Measurements from ENCODE around the gene UBE3B.

The UBE3B gene

DNA sequence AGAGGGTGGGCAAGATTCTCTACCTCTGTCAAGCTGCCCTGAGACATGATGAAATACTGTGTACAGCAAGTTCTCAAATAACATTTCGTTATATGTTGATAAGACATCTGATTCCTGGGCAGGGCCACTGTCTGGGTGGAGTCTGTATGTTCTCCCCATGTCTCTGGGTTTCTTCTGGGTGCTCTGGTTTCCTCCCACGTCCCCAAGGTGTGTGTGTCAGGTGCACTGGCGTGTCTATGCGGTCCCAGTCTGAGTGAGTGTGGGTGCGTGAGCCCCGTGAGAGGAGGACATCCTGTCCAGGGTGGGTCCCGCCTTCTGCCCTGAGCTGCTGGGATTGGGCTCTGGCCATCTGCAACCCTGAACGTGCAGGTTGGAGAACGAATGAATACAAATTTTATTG is 30.0 kb upstream of the UBE3B start:
- Histone ChIP-seq H3K9me3 (ENCODE audit: control insufficient read depth, insufficient read depth, low read length) (no peaks in the 10 kb centered on the region), H3K79me2 (ENCODE audit: control insufficient read depth, low read length) (no peaks in the 10 kb centered on the region), H3K36me3 (ENCODE audit: control insufficient read depth, low read length) (peaks cover 17% of the 10 kb centered on the region; the same call in 1 of the 2 replicates), H3K4me2 (ENCODE audit: low read length) (no peak overlapping the region), H3K4me3 (ENCODE audit: low read length) (no peak overlapping the region), H3F3A (ENCODE audit: control insufficient read depth, insufficient read depth) (no peaks in the 10 kb centered on the region), H3K27me3 (ENCODE audit: control insufficient read depth, low read length) (no peaks in the 10 kb centered on the region), H3K4me1 (ENCODE audit: control insufficient read depth, low read length) (no peaks in the 10 kb centered on the region), H3K9me2 (replicated peaks; ENCODE audit: control insufficient read depth, low read length) (no peaks in the 10 kb centered on the region), H4K20me1 (ENCODE audit: control insufficient read depth, insufficient read depth, low read depth, low read length) (0 out of 2 replicates have a peak, but pooled peaks cover 3% of the 10 kb centered on the region), H3K27ac (ENCODE audit: low read depth, low read length) (no peak overlapping the region)
- no peak for TF ChIP-seq EZH2phosphoT487 (IDR thresholded peaks at IDR 0.05; ENCODE audit: borderline replicate concordance, low read length)
- TF ChIP-seq, protein P1, sequence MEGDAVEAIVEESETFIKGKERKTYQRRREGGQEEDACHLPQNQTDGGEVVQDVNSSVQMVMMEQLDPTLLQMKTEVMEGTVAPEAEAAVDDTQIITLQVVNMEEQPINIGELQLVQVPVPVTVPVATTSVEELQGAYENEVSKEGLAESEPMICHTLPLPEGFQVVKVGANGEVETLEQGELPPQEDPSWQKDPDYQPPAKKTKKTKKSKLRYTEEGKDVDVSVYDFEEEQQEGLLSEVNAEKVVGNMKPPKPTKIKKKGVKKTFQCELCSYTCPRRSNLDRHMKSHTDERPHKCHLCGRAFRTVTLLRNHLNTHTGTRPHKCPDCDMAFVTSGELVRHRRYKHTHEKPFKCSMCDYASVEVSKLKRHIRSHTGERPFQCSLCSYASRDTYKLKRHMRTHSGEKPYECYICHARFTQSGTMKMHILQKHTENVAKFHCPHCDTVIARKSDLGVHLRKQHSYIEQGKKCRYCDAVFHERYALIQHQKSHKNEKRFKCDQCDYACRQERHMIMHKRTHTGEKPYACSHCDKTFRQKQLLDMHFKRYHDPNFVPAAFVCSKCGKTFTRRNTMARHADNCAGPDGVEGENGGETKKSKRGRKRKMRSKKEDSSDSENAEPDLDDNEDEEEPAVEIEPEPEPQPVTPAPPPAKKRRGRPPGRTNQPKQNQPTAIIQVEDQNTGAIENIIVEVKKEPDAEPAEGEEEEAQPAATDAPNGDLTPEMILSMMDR (IDR thresholded peaks at IDR 0.05; ENCODE audit: low read depth, low read length, poor library complexity, severe bottlenecking) = no peak

DNA sequence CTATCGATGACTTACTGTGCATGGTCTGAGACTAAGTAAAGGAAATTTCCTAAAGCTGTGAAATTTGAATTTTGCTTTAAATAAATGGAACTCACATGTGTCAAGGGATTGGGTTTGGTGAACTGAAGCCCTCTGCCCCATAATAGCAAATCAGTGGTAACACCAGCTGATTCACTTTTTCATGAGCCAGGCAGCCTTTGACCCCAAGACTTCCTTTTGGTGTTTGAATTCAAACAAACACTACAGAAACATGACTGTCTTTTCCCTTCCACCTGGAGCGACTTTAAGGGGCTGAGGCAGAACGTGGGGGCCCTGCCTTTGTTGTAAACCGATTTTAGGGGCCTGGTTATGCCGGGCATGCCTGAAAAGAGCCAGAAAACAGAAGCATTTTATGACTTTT is 29.2 kb upstream of the UBE3B start:
- Histone ChIP-seq H3K36me3 (ENCODE audit: control insufficient read depth, low read length) (peaks cover 21% of the 10 kb centered on the region; the same call in 1 of the 2 replicates), H3K4me3 (ENCODE audit: low read length) (no peak overlapping the region), H3K4me2 (ENCODE audit: low read length) (no peak overlapping the region), H3K9me2 (replicated peaks; ENCODE audit: control insufficient read depth, low read length) (no peaks in the 10 kb centered on the region), H4K20me1 (ENCODE audit: control insufficient read depth, insufficient read depth, low read depth, low read length) (0 out of 2 replicates have a peak, but pooled peaks cover 3% of the 10 kb centered on the region), H3K27me3 (ENCODE audit: control insufficient read depth, low read length) (no peaks in the 10 kb centered on the region), H3K9me3 (ENCODE audit: control insufficient read depth, insufficient read depth, low read length) (no peaks in the 10 kb centered on the region), H3K4me1 (ENCODE audit: control insufficient read depth, low read length) (no peaks in the 10 kb centered on the region), H3K79me2 (ENCODE audit: control insufficient read depth, low read length) (no peaks in the 10 kb centered on the region), H3F3A (ENCODE audit: control insufficient read depth, insufficient read depth) (no peaks in the 10 kb centered on the region), H3K27ac (ENCODE audit: low read depth, low read length) (no peak overlapping the region)
- TF ChIP-seq, protein P1 (IDR thresholded peaks at IDR 0.05; ENCODE audit: low read depth, low read length, poor library complexity, severe bottlenecking) = no peak
- TF ChIP-seq EZH2phosphoT487 (IDR thresholded peaks at IDR 0.05; ENCODE audit: borderline replicate concordance, low read length) = no peak

DNA sequence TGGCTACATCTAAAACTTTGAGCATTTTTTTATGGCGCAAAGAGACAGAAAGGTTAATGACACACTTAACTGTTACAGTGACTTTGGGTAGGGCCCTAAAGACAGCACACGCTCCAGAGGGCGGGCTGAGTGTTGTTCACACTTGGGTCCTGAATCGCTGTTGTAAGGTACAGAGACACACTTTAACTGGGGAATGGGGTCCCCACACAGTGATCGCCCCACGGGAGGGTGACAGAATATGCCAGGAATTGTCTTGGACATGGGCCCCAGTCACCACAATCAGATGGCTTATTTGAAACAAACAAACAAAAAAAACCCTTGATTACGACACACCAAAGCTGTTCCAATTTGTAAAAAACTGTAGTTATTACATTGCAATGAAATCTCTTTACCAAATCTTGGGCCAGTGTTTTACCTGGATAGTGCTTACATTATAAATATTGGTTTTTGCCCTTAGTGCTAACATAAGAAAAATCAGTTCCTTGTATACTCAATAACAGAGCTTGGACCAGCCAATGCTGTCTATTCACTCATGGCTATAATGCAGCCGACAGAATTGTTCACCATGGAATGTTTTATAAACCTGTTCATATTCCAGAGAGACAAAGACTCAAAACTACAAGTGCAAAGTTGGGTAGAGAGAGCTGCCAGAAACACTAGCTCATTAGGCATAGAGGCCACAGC is 28.6 kb upstream of the UBE3B start:
- no peaks in the 10 kb centered on the region for H3K4me1 ChIP-seq (ENCODE audit: control insufficient read depth, low read length)
- no peak overlapping the region for H3K4me3 ChIP-seq (ENCODE audit: low read length)
- peaks cover 23% of the 10 kb centered on the region; the same call in 1 of the 2 replicates for H3K36me3 ChIP-seq (ENCODE audit: control insufficient read depth, low read length)
- no peaks in the 10 kb centered on the region for H3K9me2 ChIP-seq (replicated peaks; ENCODE audit: control insufficient read depth, low read length)
- no peak for TF ChIP-seq EZH2phosphoT487 (IDR thresholded peaks at IDR 0.05; ENCODE audit: borderline replicate concordance, low read length)
- TF ChIP-seq, protein P1 (IDR thresholded peaks at IDR 0.05; ENCODE audit: low read depth, low read length, poor library complexity, severe bottlenecking) = no peak
- 0 out of 2 replicates have a peak, but pooled peaks cover 3% of the 10 kb centered on the region for H4K20me1 ChIP-seq (ENCODE audit: control insufficient read depth, insufficient read depth, low read depth, low read length)
- H3K27me3 ChIP-seq (ENCODE audit: control insufficient read depth, low read length) = no peaks in the 10 kb centered on the region
- H3K27ac ChIP-seq (ENCODE audit: low read depth, low read length) = no peak overlapping the region
- no peak overlapping the region for H3K4me2 ChIP-seq (ENCODE audit: low read length)
- H3K9me3 ChIP-seq (ENCODE audit: control insufficient read depth, insufficient read depth, low read length) = no peaks in the 10 kb centered on the region
- no peaks in the 10 kb centered on the region for H3K79me2 ChIP-seq (ENCODE audit: control insufficient read depth, low read length)
- no peaks in the 10 kb centered on the region for H3F3A ChIP-seq (ENCODE audit: control insufficient read depth, insufficient read depth)

Data from DOHH2 (cell line).